GM12873 (cell line): ENCODE data around the gene C12orf50.
A peak's percentile ranks its signal among the peaks of the same experiment; 100 is the strongest.

Experiments used
- CTCF ChIP-seq: IDR thresholded peaks from 2 replicates; pipeline ENCODE4 v1.5.1; 2012; ENCODE audit warnings: low read depth, mild to moderate bottlenecking, moderate library complexity, low read length, control low read depth; ENCODE audit not compliant: insufficient read depth; ENCODE audit errors: missing control alignments

C12orf50 gene

DNA sequence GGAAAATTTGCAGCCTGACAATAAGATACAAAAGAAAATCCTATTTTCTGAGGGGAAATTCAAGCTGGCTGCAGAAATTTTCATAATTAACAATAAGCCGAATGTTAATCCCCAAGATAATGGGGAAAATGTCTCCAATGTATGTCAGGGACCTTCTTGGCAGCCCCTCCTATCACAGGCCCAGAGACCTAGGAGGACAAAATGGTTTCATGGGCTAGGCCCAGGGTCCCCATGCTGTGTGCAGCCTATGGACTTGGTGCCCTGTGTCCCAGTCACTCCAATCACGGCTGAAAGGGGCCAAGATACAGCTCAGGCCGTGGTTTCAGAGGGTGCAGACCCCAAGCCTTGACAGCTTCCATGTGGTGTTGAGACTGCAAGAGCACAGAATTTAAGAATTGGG, 11.2 kb downstream of the C12orf50 start:
- no peak for TF ChIP-seq CTCF

DNA sequence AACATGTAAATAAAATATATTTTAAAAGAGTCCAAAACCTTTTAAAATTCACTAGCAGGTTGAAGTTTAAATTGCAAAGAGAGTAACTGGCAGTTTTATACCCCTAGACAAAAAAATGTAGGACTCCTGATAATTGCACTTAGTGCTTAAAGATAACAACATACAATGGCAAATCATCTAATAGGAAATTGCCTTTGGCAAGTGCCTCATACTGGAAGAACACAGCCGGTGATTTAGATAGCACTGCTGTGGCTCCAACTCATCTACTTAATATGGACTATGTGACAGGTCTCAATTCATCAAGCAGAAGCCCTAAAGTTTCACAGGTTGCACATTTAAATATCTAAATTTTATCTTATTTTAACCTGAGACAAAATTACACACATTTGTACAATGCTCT, 13.4 kb downstream of the C12orf50 start:
- TF ChIP-seq CTCF: no peak

DNA sequence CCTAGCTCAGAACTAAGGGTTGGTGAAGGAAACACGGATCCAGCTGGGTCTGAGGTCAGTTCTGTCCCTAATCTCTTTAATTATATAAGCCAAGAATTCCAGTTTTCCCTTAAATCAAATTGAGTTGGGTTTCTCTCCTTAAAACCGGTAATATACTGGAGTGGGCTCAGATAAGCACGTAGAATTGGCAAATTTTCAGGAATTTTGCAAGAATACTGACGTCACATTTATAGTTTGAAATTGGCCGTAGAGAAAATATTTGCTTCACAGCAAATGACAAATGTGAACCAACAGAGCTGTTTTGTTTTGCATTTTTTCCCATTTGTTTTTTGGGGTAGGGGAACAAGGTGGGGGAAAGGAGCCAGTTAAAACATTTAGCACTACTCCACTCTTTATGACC, 17.4 kb downstream of the C12orf50 start:
- no peak for TF ChIP-seq CTCF

GRCh38 chr12:88006351-88006750, 22.9 kb downstream of the C12orf50 start:
- no peak for TF ChIP-seq CTCF

DNA sequence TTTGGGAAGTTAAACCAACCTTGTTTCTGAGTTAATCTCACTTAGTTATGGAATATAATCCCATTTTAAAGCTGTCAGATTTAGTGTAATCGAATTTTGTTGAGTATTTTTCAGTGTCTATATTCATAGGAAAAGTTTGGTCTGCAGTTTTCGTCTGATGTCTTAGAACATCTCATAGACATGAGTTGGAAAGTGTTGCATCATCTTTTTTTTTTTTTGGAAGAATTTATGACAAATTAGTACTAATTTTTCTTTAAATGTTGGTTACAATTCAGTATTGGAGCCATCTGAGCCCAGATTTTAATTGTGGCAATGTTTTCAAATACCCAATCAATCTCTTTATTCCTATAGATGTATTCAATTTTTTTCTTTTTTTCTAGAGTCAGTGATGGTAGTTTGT, 27.9 kb downstream of the C12orf50 start:
- no peak for TF ChIP-seq CTCF

DNA sequence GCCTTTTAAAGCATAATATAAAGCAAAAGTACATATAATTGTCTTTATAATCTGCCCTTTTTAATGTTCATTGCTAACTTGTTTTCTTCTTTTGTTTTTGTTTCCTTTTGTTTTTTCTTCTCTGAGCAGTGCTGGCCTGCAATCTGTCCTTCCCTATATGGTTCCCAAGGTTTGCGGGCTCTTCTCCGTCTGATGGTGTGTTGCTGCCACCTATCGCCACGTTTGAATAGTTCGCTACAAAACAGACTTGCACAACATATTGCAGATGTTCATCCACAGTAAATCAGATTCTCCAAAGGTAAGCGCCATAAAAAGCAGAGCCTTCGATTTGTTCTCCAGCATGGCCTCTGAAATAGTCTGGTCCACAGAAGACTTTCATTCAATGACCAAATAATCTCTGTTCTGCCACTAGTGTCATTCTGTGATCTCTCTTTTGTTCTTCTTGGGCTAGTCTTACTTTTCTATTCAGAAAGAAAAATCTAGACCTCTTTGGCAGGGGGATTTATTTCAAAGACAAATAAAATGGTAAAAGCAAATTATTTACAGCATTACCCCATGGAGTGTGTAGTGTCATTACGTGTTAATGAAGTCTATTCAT, 33.5 kb downstream of the C12orf50 start:
- peak; percentile 69 for TF ChIP-seq CTCF

GRCh38 chr12:87991483-87991882, 37.7 kb downstream of the C12orf50 start:
- TF ChIP-seq CTCF: no peak
